HepG2 (cell line): ENCODE measurements around the gene NIN. TPM values are rescaled to one million over a fixed set of nuclear protein-coding genes. Genes with fewer than 3 reads are reported as not detected.
A peak's percentile ranks its signal among the peaks of the same experiment; 100 is the strongest.

Experiments used
- ATAC-seq: fragments of 200-7000 bp; cut with Tn5 transposase; 3 replicates; pipeline ENCODE4 v1.9.1; 2020; ENCODE audit warnings: mild to moderate bottlenecking, moderate library complexity
- BruUV-seq: library from RNA; stranded (reverse); fragments of 400-500 nt; replicated peaks from 2 replicates; lab custom pipeline; 2021; lab: Mats Ljungman, UMichigan
- CTCF ChIA-PET: fragments of 300-600 bp; formaldehyde crosslinking; extraction: SDS; loops from one replicate; lab custom pipeline; 2021; ENCODE audit warnings: low total read pairs, inconsistent platforms, low intra/inter-chr PET ratio; lab: Yijun Ruan, JAX
- POLR2A ChIA-PET: fragments of 350-600 bp; sonication (Branson Sonifier 250); formaldehyde crosslinking; loops from one replicate; lab custom pipeline; 2020; ENCODE audit warnings: antibody characterized with exemption, inconsistent platforms; lab: Yijun Ruan, JAX
- DNase-seq: peaks from one replicate; pipeline ENCODE4 v3.0.0-alpha.2; 2015; ENCODE audit warnings: low spot score
- FAIRE-seq: peaks from 3 replicates; lab custom pipeline; 2011; peaks lifted over from hg19 to GRCh38; lab: Jason Lieb, UNC
- H2AFZ ChIP-seq: one replicate; pipeline ENCODE4 v1.6.1; 2011; ENCODE audit warnings: low read length, inconsistent platforms
- H3K27ac ChIP-seq: fragments of 300-600 bp; 3 replicates; pipeline ENCODE4 v1.8.0; 2011; ENCODE audit warnings: mixed run types, mild to moderate bottlenecking, mixed read lengths, low read length, inconsistent platforms; ENCODE audit not compliant: insufficient read depth; ENCODE audit errors: extremely low read length
- H3K27me3 ChIP-seq, 2 experiments: fragments of 200-600 bp in 1 of 2; 2 replicates in 1 of 2; 3 replicates in 1 of 2; pipeline versions ENCODE4 v1.6.0 to v1.8.0; 2011; ENCODE audit warnings: low read length in 2 of 2, mild to moderate bottlenecking in 2 of 2, moderate library complexity in 2 of 2, inconsistent platforms in 1 of 2; ENCODE audit not compliant: insufficient read depth in 2 of 2, control insufficient read depth in 1 of 2
- H3K36me3 ChIP-seq, 2 experiments: fragments of 200-600 bp in 1 of 2; replicated peaks in 1 of 2; 2 replicates in 1 of 2; 3 replicates in 1 of 2; pipeline versions ENCODE4 v1.5.1 to v1.8.0; 2011; ENCODE audit warnings: low read length in 2 of 2, inconsistent platforms in 1 of 2; ENCODE audit not compliant: insufficient read depth in 2 of 2, control insufficient read depth in 1 of 2
- H3K4me1 ChIP-seq: 2 replicates; pipeline ENCODE4 v1.5.1; 2012; ENCODE audit warnings: low read length, inconsistent platforms; ENCODE audit not compliant: insufficient read depth
- H3K4me2 ChIP-seq: 2 replicates; pipeline ENCODE4 v1.6.0; 2011; ENCODE audit warnings: low read depth, low read length, inconsistent platforms
- H3K4me3 ChIP-seq, 3 experiments: fragments of 200-600 bp in 1 of 3; sonication (generic), shearing (Covaris generic) in 1 of 3; replicated peaks in 1 of 3; 2 replicates each; pipeline ENCODE4 v1.5.1; 2011 to 2016; ENCODE audit warnings: low read length in 3 of 3, inconsistent platforms in 2 of 3, low read depth in 2 of 3, mild to moderate bottlenecking in 2 of 3, control low read depth in 1 of 3, mixed read lengths in 1 of 3; ENCODE audit not compliant: insufficient read depth in 1 of 3
- H3K79me2 ChIP-seq: one replicate; pipeline ENCODE4 v1.6.1; 2011; ENCODE audit warnings: low read length, inconsistent platforms; ENCODE audit not compliant: insufficient read depth
- H3K9ac ChIP-seq: 2 replicates; pipeline ENCODE4 v1.6.0; 2011; ENCODE audit warnings: mild to moderate bottlenecking, low read depth, low read length, inconsistent platforms; ENCODE audit not compliant: insufficient read depth
- H3K9me3 ChIP-seq: 2 replicates; pipeline ENCODE4 v1.5.1; 2012; ENCODE audit warnings: mild to moderate bottlenecking, low read length
- H4K20me1 ChIP-seq: 2 replicates; pipeline ENCODE4 v1.6.0; 2011; ENCODE audit warnings: inconsistent platforms, mild to moderate bottlenecking, low read length, moderate library complexity; ENCODE audit not compliant: insufficient read depth
- DPF2 ChIP-seq: sonication (generic); formaldehyde crosslinking; IDR thresholded peaks from 2 replicates; pipeline ENCODE4 v1.4.0; 2020; ENCODE audit warnings: mild to moderate bottlenecking, low read depth, missing genetic modification reagents, borderline replicate concordance
- DR1 ChIP-seq: sonication (generic); formaldehyde crosslinking; IDR thresholded peaks from 2 replicates; pipeline ENCODE4 v1.8.0; 2021; ENCODE audit warnings: mild to moderate bottlenecking, missing genetic modification reagents, inconsistent platforms
- ELF4 ChIP-seq: sonication (generic); formaldehyde crosslinking; IDR thresholded peaks from 2 replicates; pipeline ENCODE4 v1.5.0; 2020; ENCODE audit warnings: missing genetic modification reagents, mild to moderate bottlenecking, moderate library complexity, borderline replicate concordance
- FOXJ3 ChIP-seq: sonication (generic); formaldehyde crosslinking; IDR thresholded peaks from 2 replicates; pipeline ENCODE4 v1.4.0; 2020; ENCODE audit warnings: missing genetic modification reagents, mild to moderate bottlenecking, borderline replicate concordance
- HOXA7 ChIP-seq: sonication (generic); formaldehyde crosslinking; IDR thresholded peaks from 2 replicates; pipeline ENCODE4 v1.8.1; 2022; ENCODE audit warnings: mild to moderate bottlenecking, missing genetic modification reagents, moderate library complexity
- KLF6 ChIP-seq: IDR thresholded peaks from 2 replicates; pipeline ENCODE4 v1.8.0; 2016; ENCODE audit warnings: missing biosample characterization, missing genetic modification reagents
- SIN3B ChIP-seq: fragments of 150-350 bp; IDR thresholded peaks from 2 replicates; pipeline ENCODE4 v1.6.1; 2014; ENCODE audit warnings: low read length
- TRIM24 ChIP-seq: sonication (generic); formaldehyde crosslinking; IDR thresholded peaks from 2 replicates; pipeline ENCODE4 v1.8.0; 2022; ENCODE audit warnings: mild to moderate bottlenecking, missing genetic modification reagents
- ZNF121 ChIP-seq: sonication (generic); formaldehyde crosslinking; IDR thresholded peaks from 2 replicates; pipeline ENCODE4 v1.5.0; 2020; ENCODE audit warnings: mild to moderate bottlenecking, missing genetic modification reagents
- ZNF563 ChIP-seq: sonication (generic); formaldehyde crosslinking; IDR thresholded peaks from 2 replicates; pipeline ENCODE4 v1.8.0; 2022; ENCODE audit warnings: mild to moderate bottlenecking, moderate library complexity, missing genetic modification reagents
- ZNF614 ChIP-seq: IDR thresholded peaks from 2 replicates; pipeline ENCODE4 v1.6.1; 2018; ENCODE audit warnings: missing biosample characterization, missing genetic modification reagents, inconsistent platforms, borderline replicate concordance
- ZNF766 ChIP-seq: sonication (generic); formaldehyde crosslinking; IDR thresholded peaks from 2 replicates; pipeline ENCODE4 v1.5.0; 2020; ENCODE audit warnings: missing genetic modification reagents, borderline replicate concordance
- ZNF772 ChIP-seq: sonication (generic); formaldehyde crosslinking; IDR thresholded peaks from 2 replicates; pipeline ENCODE4 v1.5.0; 2020; ENCODE audit warnings: mild to moderate bottlenecking, missing genetic modification reagents
- ZNF841 ChIP-seq: sonication (generic); formaldehyde crosslinking; IDR thresholded peaks from 2 replicates; pipeline ENCODE4 v1.8.1; 2023; ENCODE audit warnings: missing genetic modification reagents, borderline replicate concordance
- ZNF883 ChIP-seq: sonication (generic); formaldehyde crosslinking; IDR thresholded peaks from 2 replicates; pipeline ENCODE4 v1.5.1; 2020; ENCODE audit warnings: mild to moderate bottlenecking, missing genetic modification reagents; ENCODE audit errors: not compliant biosample characterization
- ZNF891 ChIP-seq: sonication (generic); formaldehyde crosslinking; IDR thresholded peaks from 2 replicates; pipeline ENCODE4 v1.5.0; 2020; ENCODE audit warnings: mild to moderate bottlenecking, missing genetic modification reagents
- ZSCAN9 ChIP-seq: IDR thresholded peaks from 2 replicates; pipeline ENCODE4 v1.6.1; 2016; ENCODE audit warnings: borderline replicate concordance
- WGBS: methylation state at CpG from one replicate; pipeline ENCODE4 v1.1.6; 2017; ENCODE audit warnings: low lambda C conversion rate; 5-methylcytosine and 5-hydroxymethylcytosine counted together
- in situ Hi-C: cut with HindIII; loops from 2 replicates; pipeline ENCODE4 v1.10.0; 2017; ENCODE audit warnings: low pct_unique_long_range_greater_than_20kb; ENCODE audit not compliant: extremely low pct_ligation_motif_present
- intact Hi-C: fragments of 100-400 bp; cut with micrococcal nuclease; formaldehyde crosslinking; loops from one replicate; pipeline ENCODE4 v1.10.0; 2022; ENCODE audit not compliant: unreplicated experiment
- polyA plus RNA-seq, 8 experiments: library from polyadenylated mRNA; depleted of rRNA in 3 of 8; stranded (reverse) in 7 of 8; unstranded in 1 of 8; fragments of >200 nt; fragmentation: Illumina TruSeq in 4 of 8; extraction: Trizol in 4 of 8; gene quantifications; 2 replicates each; pipeline versions ENCODE4 v1.2.1 to v1.2.3, GENCODE V29; 2011 to 2016; ENCODE audit warnings: low read depth in 4 of 8, missing spikeins in 1 of 8, mixed read lengths in 1 of 8; ENCODE audit not compliant: insufficient read depth in 1 of 8
- total RNA-seq, 5 experiments: library from RNA; depleted of rRNA; stranded (reverse); fragments of >200 nt; fragmentation: Illumina TruSeq; extraction: Trizol; gene quantifications; 2 replicates each; pipeline ENCODE4 v1.2.3, GENCODE V29; 2016; ENCODE audit warnings: low read depth in 1 of 5
- TF ChIP-seq, protein P1 (sequence below): sonication (generic); formaldehyde crosslinking; IDR thresholded peaks from 2 replicates; pipeline ENCODE4 v1.8.1; 2023; ENCODE audit warnings: mild to moderate bottlenecking, moderate library complexity, missing genetic modification reagents
- TF ChIP-seq, protein P2 (sequence below): sonication (generic); formaldehyde crosslinking; IDR thresholded peaks from 2 replicates; pipeline ENCODE4 v1.5.0; 2020; ENCODE audit warnings: mild to moderate bottlenecking, missing genetic modification reagents, moderate library complexity

NIN gene
- total and polyA plus RNA-seq, 2 of the 13 experiments (the other 11 are each of a cell fraction or from before 2014, with no cell fraction given) = 2.8 to 9.7 TPM

DNA sequence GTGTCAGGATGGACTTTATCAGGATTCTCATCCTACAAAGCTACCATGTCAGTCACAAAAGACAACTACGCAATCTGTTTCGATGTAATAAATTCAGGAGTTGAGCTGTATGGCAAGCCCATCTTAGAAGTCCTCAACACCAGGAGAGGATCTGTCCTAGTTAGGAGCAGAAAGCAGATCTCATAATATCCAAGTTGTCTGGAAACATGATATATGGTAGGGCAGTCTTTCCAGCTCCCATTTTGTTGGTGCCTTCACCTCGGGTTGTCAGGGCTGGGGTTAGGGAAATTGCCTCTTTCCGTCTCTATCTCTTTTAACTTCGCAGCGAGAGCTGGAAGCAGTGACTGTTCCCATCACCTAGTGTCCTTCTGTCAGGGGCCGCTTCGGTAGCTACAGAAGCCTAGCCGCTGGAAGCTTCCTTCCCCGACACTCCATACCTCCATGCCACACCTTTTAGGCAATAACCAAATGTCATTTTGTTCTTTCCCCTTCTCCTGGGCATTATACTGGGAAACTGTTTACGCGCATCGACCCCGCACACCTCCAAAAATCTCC, 1.4 kb downstream of the NIN start (continued):
- TF ChIP-seq, protein P1, sequence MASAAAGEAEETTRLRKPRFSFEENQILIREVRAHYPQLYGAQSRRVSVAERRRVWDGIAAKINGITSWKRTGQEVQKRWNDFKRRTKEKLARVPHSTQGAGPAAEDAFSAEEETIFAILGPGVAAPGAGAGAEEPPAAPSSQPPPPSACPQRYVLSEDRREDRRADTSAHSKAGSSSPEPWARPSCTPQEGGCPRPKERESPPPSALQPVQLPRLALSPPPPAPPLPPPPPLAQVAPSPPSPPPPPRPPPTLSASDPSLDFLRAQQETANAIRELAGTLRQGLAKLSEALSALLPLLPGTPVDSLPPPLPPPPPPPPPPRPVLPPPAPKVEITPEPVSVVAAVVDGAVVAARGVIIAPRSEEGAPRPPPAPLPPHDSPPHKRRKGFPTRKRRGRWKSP (CRISPR knock-in tag) = no peak
- TF ChIP-seq DPF2 (CRISPR knock-in tag) (no peak), HOXA7 (no peak)

DNA sequence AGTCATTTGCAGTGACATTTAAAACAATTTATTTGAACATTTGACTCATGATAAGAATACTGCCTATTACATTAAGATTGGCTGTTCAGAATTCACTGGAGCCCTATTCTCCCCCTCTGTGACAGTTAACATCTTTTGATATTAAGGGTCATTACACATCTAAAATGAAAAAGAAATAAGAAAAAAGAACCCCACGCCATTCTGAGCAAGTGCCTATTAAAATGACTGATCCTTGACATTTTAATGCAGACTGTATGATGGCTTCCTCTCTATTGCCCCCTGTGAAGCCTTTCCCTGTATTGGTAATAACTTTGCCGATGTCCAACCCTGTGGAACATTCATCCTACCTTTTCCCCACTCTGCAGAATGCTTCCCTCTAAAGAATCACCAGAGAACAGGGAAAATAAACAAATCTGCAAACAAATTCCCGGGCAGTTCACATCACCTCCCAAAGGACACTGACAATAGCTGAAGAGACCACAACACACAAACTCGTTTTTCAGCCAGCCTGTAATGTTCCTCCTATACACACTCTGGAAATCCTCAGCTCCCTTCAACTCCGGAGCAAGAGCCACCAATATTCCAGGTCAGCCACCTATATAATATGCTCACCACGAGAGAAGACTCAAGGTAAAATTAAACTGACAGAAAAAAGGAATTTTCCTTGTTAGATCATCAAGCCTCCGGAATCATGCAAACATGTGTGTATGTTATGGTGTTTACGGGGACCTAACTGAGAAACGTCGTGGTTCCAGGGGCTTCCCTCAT, 2.1 kb downstream of the NIN start:
- no peak for DNase-seq
- FAIRE-seq = no peak
- ChIA-PET POLR2A (interaction anchor here (0.6 to 3.7 kb wide), 5 partner anchors 10 to 264 kb away, joined by 3 to 13 read pairs (median 5); partner anchors contain the start of gene PYGL), CTCF (no interaction called here)
- Histone ChIP-seq H2AFZ (no peak overlapping the region), H4K20me1 (no peaks in the 10 kb centered on the region; the same call in 1 of the 2 replicates), H3K36me3 (no peaks in the 10 kb centered on the region), H3K4me3 (peak overlapping the region in 2 of 3 experiments; percentile 77 to 86; a peak in 2 of 6 replicates), H3K9ac (no peak overlapping the region), H3K4me2 (peak overlapping the region; percentile 99), H3K4me1 (peaks cover 70% of the 10 kb centered on the region), H3K27ac (no peak overlapping the region), H3K9me3 (no peaks in the 10 kb centered on the region), H3K79me2 (peaks cover 21% of the 10 kb centered on the region), H3K27me3 (peaks cover 0 to 17% of the 10 kb centered on the region in 2 experiments; a peak in 1 of 5 replicates)
- intact Hi-C loops = loop anchor here (5.0 kb wide), 1 partner anchor 33 kb away; no protein-coding TSS in a partner anchor
- TF ChIP-seq ZNF563 (CRISPR knock-in tag) = no peak
- TF ChIP-seq ZNF883 = no peak
- TF ChIP-seq ZNF766 (CRISPR knock-in tag) = no peak
- TF ChIP-seq TRIM24 (CRISPR knock-in tag) = no peak
- TF ChIP-seq ZNF121 (CRISPR knock-in tag) = no peak
- TF ChIP-seq ZSCAN9 (CRISPR knock-in tag) = no peak
- no peak for TF ChIP-seq ZNF891 (CRISPR knock-in tag)
- TF ChIP-seq ZNF841 (CRISPR knock-in tag) = no peak
- no peak for TF ChIP-seq KLF6 (CRISPR knock-in tag)
- TF ChIP-seq ZNF772 (CRISPR knock-in tag) = no peak
- TF ChIP-seq SIN3B = no peak
- TF ChIP-seq DR1 = no peak
- no peak for TF ChIP-seq ELF4 (CRISPR knock-in tag)
- no peak for TF ChIP-seq ZNF614 (CRISPR knock-in tag)
- TF ChIP-seq FOXJ3 (CRISPR knock-in tag) = no peak
- TF ChIP-seq, protein P2, sequence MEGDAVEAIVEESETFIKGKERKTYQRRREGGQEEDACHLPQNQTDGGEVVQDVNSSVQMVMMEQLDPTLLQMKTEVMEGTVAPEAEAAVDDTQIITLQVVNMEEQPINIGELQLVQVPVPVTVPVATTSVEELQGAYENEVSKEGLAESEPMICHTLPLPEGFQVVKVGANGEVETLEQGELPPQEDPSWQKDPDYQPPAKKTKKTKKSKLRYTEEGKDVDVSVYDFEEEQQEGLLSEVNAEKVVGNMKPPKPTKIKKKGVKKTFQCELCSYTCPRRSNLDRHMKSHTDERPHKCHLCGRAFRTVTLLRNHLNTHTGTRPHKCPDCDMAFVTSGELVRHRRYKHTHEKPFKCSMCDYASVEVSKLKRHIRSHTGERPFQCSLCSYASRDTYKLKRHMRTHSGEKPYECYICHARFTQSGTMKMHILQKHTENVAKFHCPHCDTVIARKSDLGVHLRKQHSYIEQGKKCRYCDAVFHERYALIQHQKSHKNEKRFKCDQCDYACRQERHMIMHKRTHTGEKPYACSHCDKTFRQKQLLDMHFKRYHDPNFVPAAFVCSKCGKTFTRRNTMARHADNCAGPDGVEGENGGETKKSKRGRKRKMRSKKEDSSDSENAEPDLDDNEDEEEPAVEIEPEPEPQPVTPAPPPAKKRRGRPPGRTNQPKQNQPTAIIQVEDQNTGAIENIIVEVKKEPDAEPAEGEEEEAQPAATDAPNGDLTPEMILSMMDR (CRISPR knock-in tag) = no peak
- in situ Hi-C loops = no loop called here
- TSS peak; percentile 35 for BruUV-seq
- ATAC-seq = no peak
- 40% methylated on average over 10 of the region's 10 CpGs for WGBS
